Right lobe of liver (tissue), 6 donors: ENCODE measurements around the gene PES1. TPM values are rescaled to one million over a fixed set of nuclear protein-coding genes. Genes with fewer than 3 reads are reported as not detected.
"Not testable (repeated sequence)": the region's sequence is repeated elsewhere in the genome, so short reads cannot be mapped to it uniquely, and the experiment has no call there.

Source experiments
- ATAC-seq, 4 donors: fragments of 200-7000 bp; cut with Tn5 transposase; one replicate each; pipeline ENCODE4 v1.9.1; 2020; ENCODE audit warnings: mild to moderate bottlenecking in 4 of 4, moderate library complexity in 4 of 4
- DNase-seq, 3 donors: peaks; one replicate each; pipeline ENCODE4 v3.0.0-alpha.2; 2020
- H3K27ac ChIP-seq, 3 donors: fragments of 200-600 bp; one replicate each; pipeline ENCODE4 v1.8.0; 2022
- H3K27me3 ChIP-seq, 2 donors: fragments of 200-600 bp; one replicate each; pipeline ENCODE4 v1.8.0; 2022
- H3K36me3 ChIP-seq, 4 donors: fragments of 200-600 bp; sonication (generic) in 1 of 4; one replicate each; pipeline versions ENCODE4 v1.5.1 to v1.8.0; 2017 to 2022; ENCODE audit warnings: control low read depth in 1 of 4
- H3K4me1 ChIP-seq, 4 donors: fragments of 200-600 bp; sonication (generic) in 1 of 4; one replicate each; pipeline versions ENCODE4 v1.5.1 to v1.8.0; 2017 to 2022; ENCODE audit warnings: control low read depth in 1 of 4
- H3K4me3 ChIP-seq, 3 donors: fragments of 200-600 bp; one replicate each; pipeline ENCODE4 v1.8.0; 2022
- H3K9me3 ChIP-seq, 4 donors: fragments of 200-600 bp; sonication (generic) in 1 of 4; one replicate each; pipeline versions ENCODE4 v1.5.1 to v1.8.0; 2017 to 2022; ENCODE audit warnings: control low read depth in 1 of 4
- POLR2A ChIP-seq: fragments of 450-650 bp; IDR thresholded peaks from one replicate; pipeline ENCODE4 v1.6.1; 2017; ENCODE audit warnings: antibody characterized with exemption, mild to moderate bottlenecking
- WGBS: methylation state at CpG from one replicate; pipeline ENCODE4 v1.1.6; 2018; ENCODE audit warnings: low coverage, low lambda C conversion rate; ENCODE audit not compliant: insufficient coverage; ENCODE audit errors: missing lambda C conversion rate; 5-methylcytosine and 5-hydroxymethylcytosine counted together
- intact Hi-C, 2 donors: fragments of 100-400 bp; cut with DNase I; formaldehyde crosslinking; loops; one replicate each; pipeline versions ENCODE4 v1.11.2 to v1.14.1; 2022
- total RNA-seq, 6 experiments: library from RNA; depleted of rRNA in 2 of 6; stranded (reverse); fragments of >200 nt in 2 of 6; fragmentation: NEBNext Ultra II Directional in 3 of 6; extraction: Animal tissue kit (Norgen Biotek cat#: 25700) in 3 of 6; gene quantifications; one replicate each; pipeline versions ENCODE4 v1.1.0 to v1.2.4, GENCODE V29; 2016 to 2023
- TF ChIP-seq, protein P1 (sequence below), 4 donors: fragments of 200-600 bp in 3 of 4; fragments of 450-650 bp in 1 of 4; IDR thresholded peaks; one replicate each; pipeline versions ENCODE4 v1.5.1 to v1.8.0; 2016 to 2022; ENCODE audit warnings: antibody characterized with exemption in 4 of 4, mild to moderate bottlenecking in 2 of 4
- donor health status: DM: no; HTN: yes; CAD: no.
- donor health status: DM: no; HTN: no; CAD: no.
- donor health status: DM: no; HTN: no; CAD: no.
- donor health status: DM: no; HTN: yes; CAD: no.
- donor health status: DM: no; HTN: yes; CAD: no.

The PES1 gene
- total RNA-seq, 6 experiments from 2014 or later: 21.9 to 35.7 (median 31.4) TPM

DNA sequence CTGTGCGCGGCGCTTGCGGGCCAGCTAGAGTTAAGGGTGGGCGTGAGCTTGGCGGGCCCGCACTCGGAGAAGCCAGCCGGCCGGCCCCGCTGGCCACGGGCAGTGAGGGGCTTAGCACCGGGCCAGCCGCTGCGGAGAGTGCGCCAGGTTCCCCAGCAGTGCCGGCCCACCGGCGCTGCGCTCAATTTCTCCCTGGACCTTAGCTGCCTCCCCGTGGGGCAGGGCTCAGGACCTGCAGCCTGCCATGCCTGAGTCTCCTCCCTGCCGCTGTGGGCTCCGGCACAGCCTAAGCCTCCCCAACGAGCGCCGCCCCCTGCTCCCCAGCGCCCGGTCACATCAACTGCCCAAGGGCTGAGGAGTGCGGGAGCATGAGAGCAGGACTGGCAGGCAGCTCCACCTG is 5.2 kb upstream of the PES1 start:
- Histone ChIP-seq H3K4me1 (peaks cover 0 to 4% (median 0%) of the 10 kb centered on the region in 4 donors), H3K27me3 (no peaks in the 10 kb centered on the region), H3K27ac (no peak overlapping the region), H3K36me3 (no peaks in the 10 kb centered on the region), H3K9me3 (no peaks in the 10 kb centered on the region), H3K4me3 (no peak overlapping the region)
- TF ChIP-seq, protein P1, sequence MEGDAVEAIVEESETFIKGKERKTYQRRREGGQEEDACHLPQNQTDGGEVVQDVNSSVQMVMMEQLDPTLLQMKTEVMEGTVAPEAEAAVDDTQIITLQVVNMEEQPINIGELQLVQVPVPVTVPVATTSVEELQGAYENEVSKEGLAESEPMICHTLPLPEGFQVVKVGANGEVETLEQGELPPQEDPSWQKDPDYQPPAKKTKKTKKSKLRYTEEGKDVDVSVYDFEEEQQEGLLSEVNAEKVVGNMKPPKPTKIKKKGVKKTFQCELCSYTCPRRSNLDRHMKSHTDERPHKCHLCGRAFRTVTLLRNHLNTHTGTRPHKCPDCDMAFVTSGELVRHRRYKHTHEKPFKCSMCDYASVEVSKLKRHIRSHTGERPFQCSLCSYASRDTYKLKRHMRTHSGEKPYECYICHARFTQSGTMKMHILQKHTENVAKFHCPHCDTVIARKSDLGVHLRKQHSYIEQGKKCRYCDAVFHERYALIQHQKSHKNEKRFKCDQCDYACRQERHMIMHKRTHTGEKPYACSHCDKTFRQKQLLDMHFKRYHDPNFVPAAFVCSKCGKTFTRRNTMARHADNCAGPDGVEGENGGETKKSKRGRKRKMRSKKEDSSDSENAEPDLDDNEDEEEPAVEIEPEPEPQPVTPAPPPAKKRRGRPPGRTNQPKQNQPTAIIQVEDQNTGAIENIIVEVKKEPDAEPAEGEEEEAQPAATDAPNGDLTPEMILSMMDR (IDR thresholded peaks at IDR 0.05): no peak
- TF ChIP-seq POLR2A: no peak
- DNase-seq (no peak), ATAC-seq (no peak)
- 100% methylated on average over 2 of the region's 29 CpGs for WGBS
- intact Hi-C loops: no loop called here

DNA sequence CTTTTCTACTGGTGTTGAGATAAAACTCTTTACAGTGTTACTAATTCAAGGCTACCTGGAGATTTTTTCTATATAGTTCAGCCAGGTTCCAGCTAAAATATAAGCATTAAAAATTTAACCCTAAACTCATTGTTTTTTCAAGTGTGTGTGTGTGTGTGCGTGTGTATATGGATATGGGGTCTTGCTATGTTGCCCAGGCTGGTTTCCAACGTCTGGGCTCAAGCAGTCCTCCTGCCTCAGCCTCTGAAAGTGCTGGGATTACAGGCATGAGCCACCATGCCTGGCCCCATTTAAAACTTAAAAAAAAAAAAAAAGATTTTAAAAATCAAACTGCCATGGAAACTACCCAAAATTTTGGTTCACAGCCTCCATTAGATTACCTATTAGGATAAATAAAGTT is 4.5 kb upstream of the PES1 start:
- Histone ChIP-seq H3K4me3 (no peak overlapping the region), H3K27me3 (no peaks in the 10 kb centered on the region), H3K9me3 (no peaks in the 10 kb centered on the region), H3K27ac (no peak overlapping the region), H3K4me1 (peaks cover 0 to 4% (median 0%) of the 10 kb centered on the region in 4 donors), H3K36me3 (no peaks in the 10 kb centered on the region)
- DNase-seq (no peak), ATAC-seq (no peak)
- intact Hi-C loops: no loop called here
- 33% methylated on average over 2 of the region's 2 CpGs for WGBS
- TF ChIP-seq POLR2A: no peak
- TF ChIP-seq, protein P1 (IDR thresholded peaks at IDR 0.05): no peak

DNA sequence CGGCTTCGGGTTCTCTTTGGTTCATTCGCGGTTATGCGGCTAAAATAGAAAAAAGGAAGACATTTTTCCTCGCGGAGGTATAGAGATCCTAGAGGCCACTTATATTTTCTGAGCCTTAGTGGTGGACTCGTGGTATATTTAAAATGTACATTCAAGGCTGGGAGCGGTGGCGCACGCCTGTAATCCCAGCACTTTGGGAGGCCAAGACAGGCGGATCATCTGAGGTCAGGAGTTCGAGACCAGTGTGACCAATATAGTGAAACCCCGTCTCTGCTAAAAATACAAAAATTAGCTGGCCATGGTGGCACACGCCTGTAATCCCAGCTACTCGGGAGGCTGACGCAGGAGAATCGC is 627 bp upstream of the PES1 start:
- WGBS: 28% methylated on average over 15 of the region's 18 CpGs
- intact Hi-C loops, H3K27me3 ChIP-seq, H3K27ac ChIP-seq, H3K9me3 ChIP-seq, DNase-seq, ATAC-seq: not testable (repeated sequence)
- Histone ChIP-seq H3K36me3 (peaks cover 0 to 18% (median 12%) of the 10 kb centered on the region in 4 donors), H3K4me3 (peak overlapping the region in 1 of 3 donors; percentile 84), H3K4me1 (peaks cover 0 to 14% (median 5%) of the 10 kb centered on the region in 4 donors)

DNA sequence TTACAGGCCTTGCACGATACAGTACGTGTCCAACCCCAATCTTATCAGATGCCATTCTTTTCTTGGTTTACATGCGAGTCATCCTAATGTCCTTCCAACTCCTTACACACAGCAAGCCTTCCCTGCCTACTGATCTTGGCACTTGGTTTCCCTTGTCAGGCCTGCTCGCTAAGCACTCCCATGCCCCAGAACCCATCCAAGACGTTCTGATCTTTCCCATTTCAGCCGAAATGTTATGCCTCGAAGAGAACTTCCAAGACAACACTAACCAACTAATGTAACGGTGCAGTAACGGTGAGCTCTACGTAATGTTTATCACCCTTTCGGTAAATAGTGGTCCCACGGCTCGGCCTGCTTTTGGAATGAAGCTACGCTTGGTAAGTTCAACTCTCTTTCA is 521 bp downstream of the PES1 start:
- DNase-seq: no peak
- intact Hi-C loops: no loop called here
- 5% methylated on average over 12 of the region's 14 CpGs for WGBS

DNA sequence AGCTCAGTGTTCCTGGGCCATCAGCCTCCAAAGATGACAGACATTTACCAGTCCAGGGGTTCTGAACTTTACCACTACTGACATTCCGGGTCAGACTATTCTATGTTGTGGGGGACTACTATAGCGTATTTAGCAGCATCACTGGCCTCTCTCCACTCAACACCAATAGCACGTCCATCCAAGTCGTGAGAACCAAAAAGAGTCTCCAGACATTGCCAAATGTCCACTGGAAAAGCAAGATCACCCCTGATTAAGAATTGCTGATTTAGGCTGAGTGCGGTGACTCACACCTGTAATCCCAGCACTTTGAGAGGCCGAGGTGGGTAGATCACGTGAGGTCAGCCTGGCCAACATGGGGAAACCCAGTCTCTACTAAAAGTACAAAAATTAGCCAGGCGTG is 5.3 kb downstream of the PES1 start:
- ATAC-seq (no peak), DNase-seq (no peak)
- peaks cover 0 to 10% (median 5%) of the 10 kb centered on the region in 4 donors for H3K4me1 ChIP-seq
- H3K4me3 ChIP-seq: no peak overlapping the region
- intact Hi-C loops: no loop called here
- no peaks in the 10 kb centered on the region for H3K27me3 ChIP-seq
- no peak for TF ChIP-seq POLR2A
- TF ChIP-seq, protein P1 (IDR thresholded peaks at IDR 0.05): no peak
- H3K27ac ChIP-seq: no peak overlapping the region
- no peaks in the 10 kb centered on the region for H3K9me3 ChIP-seq
- H3K36me3 ChIP-seq: peaks cover 0 to 72% (median 46%) of the 10 kb centered on the region in 4 donors
- WGBS: 84% methylated on average over 4 of the region's 8 CpGs

More for the DNA sequence above, 521 bp downstream of the PES1 start:
- H3K36me3 ChIP-seq: peaks cover 0 to 29% (median 22%) of the 10 kb centered on the region in 4 donors
- TF ChIP-seq, protein P1 (IDR thresholded peaks at IDR 0.05): no peak
- no peak for TF ChIP-seq POLR2A
- H3K27me3 ChIP-seq: no peaks in the 10 kb centered on the region
- peak overlapping the region; percentile 67 to 84 (median 82) for H3K27ac ChIP-seq
- ATAC-seq: no peak
- peaks cover 0 to 14% (median 5%) of the 10 kb centered on the region in 4 donors for H3K4me1 ChIP-seq
- H3K4me3 ChIP-seq: peak overlapping the region; percentile 84 to 88 (median 85)
- H3K9me3 ChIP-seq: no peaks in the 10 kb centered on the region
